Right lobe of liver (tissue), 6 donors: ENCODE results near the gene MACROD2. TPM values are rescaled to one million over a fixed set of nuclear protein-coding genes. Genes with fewer than 3 reads are reported as not detected.

ENCODE experiments used
- ATAC-seq, 4 donors: fragments of 200-7000 bp; cut with Tn5 transposase; one replicate each; pipeline ENCODE4 v1.9.1; 2020; ENCODE audit warnings: mild to moderate bottlenecking in 4 of 4, moderate library complexity in 4 of 4
- DNase-seq, 3 donors: peaks; one replicate each; pipeline ENCODE4 v3.0.0-alpha.2; 2020
- H3K27ac ChIP-seq, 3 donors: fragments of 200-600 bp; one replicate each; pipeline ENCODE4 v1.8.0; 2022
- H3K27me3 ChIP-seq, 2 donors: fragments of 200-600 bp; one replicate each; pipeline ENCODE4 v1.8.0; 2022
- H3K36me3 ChIP-seq, 4 donors: fragments of 200-600 bp; sonication (generic) in 1 of 4; one replicate each; pipeline versions ENCODE4 v1.5.1 to v1.8.0; 2017 to 2022; ENCODE audit warnings: control low read depth in 1 of 4
- H3K4me1 ChIP-seq, 4 donors: fragments of 200-600 bp; sonication (generic) in 1 of 4; one replicate each; pipeline versions ENCODE4 v1.5.1 to v1.8.0; 2017 to 2022; ENCODE audit warnings: control low read depth in 1 of 4
- H3K4me3 ChIP-seq, 3 donors: fragments of 200-600 bp; one replicate each; pipeline ENCODE4 v1.8.0; 2022
- H3K9me3 ChIP-seq, 4 donors: fragments of 200-600 bp; sonication (generic) in 1 of 4; one replicate each; pipeline versions ENCODE4 v1.5.1 to v1.8.0; 2017 to 2022; ENCODE audit warnings: control low read depth in 1 of 4
- POLR2A ChIP-seq: fragments of 450-650 bp; IDR thresholded peaks from one replicate; pipeline ENCODE4 v1.6.1; 2017; ENCODE audit warnings: antibody characterized with exemption, mild to moderate bottlenecking
- WGBS: methylation state at CpG from one replicate; pipeline ENCODE4 v1.1.6; 2018; ENCODE audit warnings: low coverage, low lambda C conversion rate; ENCODE audit not compliant: insufficient coverage; ENCODE audit errors: missing lambda C conversion rate; 5-methylcytosine and 5-hydroxymethylcytosine counted together
- intact Hi-C, 2 donors: fragments of 100-400 bp; cut with DNase I; formaldehyde crosslinking; loops; one replicate each; pipeline versions ENCODE4 v1.11.2 to v1.14.1; 2022
- total RNA-seq, 6 experiments: library from RNA; depleted of rRNA in 2 of 6; stranded (reverse); fragments of >200 nt in 2 of 6; fragmentation: NEBNext Ultra II Directional in 3 of 6; extraction: Animal tissue kit (Norgen Biotek cat#: 25700) in 3 of 6; gene quantifications; one replicate each; pipeline versions ENCODE4 v1.1.0 to v1.2.4, GENCODE V29; 2016 to 2023
- TF ChIP-seq, protein P1 (sequence below), 4 donors: fragments of 200-600 bp in 3 of 4; fragments of 450-650 bp in 1 of 4; IDR thresholded peaks; one replicate each; pipeline versions ENCODE4 v1.5.1 to v1.8.0; 2016 to 2022; ENCODE audit warnings: antibody characterized with exemption in 4 of 4, mild to moderate bottlenecking in 2 of 4
- donor health status: DM: no; HTN: yes; CAD: no.
- donor health status: DM: no; HTN: no; CAD: no.
- donor health status: DM: no; HTN: no; CAD: no.
- donor health status: DM: no; HTN: yes; CAD: no.
- donor health status: DM: no; HTN: yes; CAD: no.

The MACROD2 gene
- total RNA-seq, 6 experiments from 2014 or later: 1.2 to 5.5 (median 3.3) TPM

DNA sequence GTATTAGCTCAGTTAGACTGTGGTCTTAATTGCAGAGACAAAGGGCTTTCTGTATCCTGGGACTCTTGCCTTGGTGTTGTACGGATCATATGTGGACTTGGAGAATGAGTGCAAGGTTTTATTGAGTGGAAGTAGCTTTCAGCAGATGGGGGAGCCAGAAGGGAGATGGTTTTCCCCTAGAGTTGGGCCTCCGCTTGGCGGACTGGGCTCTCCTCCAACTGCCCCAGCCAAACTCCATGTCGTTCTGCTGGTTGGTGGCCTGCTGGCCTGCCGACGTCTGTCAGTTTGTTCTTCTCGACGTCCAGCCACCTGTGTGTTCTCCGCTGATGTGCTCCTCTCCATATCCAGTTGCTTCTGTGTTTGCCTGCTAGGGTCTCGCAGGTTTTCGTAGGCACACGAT is 531.6 kb downstream of the MACROD2 start:
- 74% methylated on average over 5 of the region's 12 CpGs for WGBS
- Histone ChIP-seq H3K4me1 (no peaks in the 10 kb centered on the region), H3K4me3 (no peak overlapping the region), H3K27ac (no peak overlapping the region), H3K27me3 (no peaks in the 10 kb centered on the region), H3K9me3 (no peaks in the 10 kb centered on the region), H3K36me3 (no peaks in the 10 kb centered on the region)
- intact Hi-C loops: no loop called here
- no peak for ATAC-seq
- DNase-seq: no peak
- TF ChIP-seq, protein P1, sequence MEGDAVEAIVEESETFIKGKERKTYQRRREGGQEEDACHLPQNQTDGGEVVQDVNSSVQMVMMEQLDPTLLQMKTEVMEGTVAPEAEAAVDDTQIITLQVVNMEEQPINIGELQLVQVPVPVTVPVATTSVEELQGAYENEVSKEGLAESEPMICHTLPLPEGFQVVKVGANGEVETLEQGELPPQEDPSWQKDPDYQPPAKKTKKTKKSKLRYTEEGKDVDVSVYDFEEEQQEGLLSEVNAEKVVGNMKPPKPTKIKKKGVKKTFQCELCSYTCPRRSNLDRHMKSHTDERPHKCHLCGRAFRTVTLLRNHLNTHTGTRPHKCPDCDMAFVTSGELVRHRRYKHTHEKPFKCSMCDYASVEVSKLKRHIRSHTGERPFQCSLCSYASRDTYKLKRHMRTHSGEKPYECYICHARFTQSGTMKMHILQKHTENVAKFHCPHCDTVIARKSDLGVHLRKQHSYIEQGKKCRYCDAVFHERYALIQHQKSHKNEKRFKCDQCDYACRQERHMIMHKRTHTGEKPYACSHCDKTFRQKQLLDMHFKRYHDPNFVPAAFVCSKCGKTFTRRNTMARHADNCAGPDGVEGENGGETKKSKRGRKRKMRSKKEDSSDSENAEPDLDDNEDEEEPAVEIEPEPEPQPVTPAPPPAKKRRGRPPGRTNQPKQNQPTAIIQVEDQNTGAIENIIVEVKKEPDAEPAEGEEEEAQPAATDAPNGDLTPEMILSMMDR (IDR thresholded peaks at IDR 0.05): no peak
- TF ChIP-seq POLR2A: no peak

DNA sequence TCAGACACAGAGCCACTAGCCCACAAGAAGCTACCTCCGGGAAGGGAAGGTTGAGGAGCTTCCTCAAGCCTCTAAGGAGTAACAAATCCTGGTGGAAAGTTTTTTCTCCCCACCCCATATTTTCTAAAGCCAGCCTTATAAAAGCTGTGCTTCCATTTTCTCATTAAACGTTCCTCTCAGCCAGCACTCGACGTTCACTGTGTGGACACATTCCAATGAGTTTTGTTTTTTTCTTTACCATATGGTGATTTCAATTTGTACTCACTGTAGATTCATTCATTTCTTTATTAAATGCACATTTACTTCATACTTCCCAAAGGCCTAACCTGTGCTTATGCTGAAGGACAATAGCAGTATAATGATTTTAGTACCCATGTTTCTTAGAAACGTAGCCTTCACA is 536.5 kb downstream of the MACROD2 start:
- no peaks in the 10 kb centered on the region for H3K27me3 ChIP-seq
- H3K4me3 ChIP-seq: no peak overlapping the region
- DNase-seq (no peak), ATAC-seq (no peak)
- TF ChIP-seq POLR2A: no peak
- TF ChIP-seq, protein P1 (IDR thresholded peaks at IDR 0.05): no peak
- H3K4me1 ChIP-seq: no peaks in the 10 kb centered on the region
- 83% methylated on average over 4 of the region's 5 CpGs for WGBS
- H3K9me3 ChIP-seq: no peaks in the 10 kb centered on the region
- intact Hi-C loops: no loop called here
- H3K36me3 ChIP-seq: no peaks in the 10 kb centered on the region
- H3K27ac ChIP-seq: no peak overlapping the region

DNA sequence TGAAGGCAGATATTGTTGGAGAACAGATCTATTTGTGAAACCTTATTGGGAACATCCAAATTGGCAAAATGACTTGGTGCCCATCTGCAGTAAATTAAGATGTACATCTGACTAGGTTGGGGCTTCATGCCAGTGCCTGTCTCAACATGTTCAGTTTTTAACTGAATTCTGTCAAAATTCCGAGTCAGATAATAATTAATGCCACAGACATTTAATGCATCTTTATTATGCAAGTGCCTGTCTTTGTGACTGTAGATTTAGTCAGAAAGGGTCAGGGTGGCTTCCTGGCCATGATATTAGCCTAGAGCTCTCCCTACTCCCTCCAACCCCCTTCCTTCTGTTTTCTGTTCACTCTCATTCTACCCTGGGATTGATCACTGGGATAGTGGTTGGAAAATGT is 541.4 kb downstream of the MACROD2 start:
- ATAC-seq: no peak
- no peak for DNase-seq
- Histone ChIP-seq H3K36me3 (no peaks in the 10 kb centered on the region), H3K9me3 (no peaks in the 10 kb centered on the region), H3K4me1 (no peaks in the 10 kb centered on the region), H3K27ac (no peak overlapping the region), H3K4me3 (no peak overlapping the region), H3K27me3 (no peaks in the 10 kb centered on the region)
- TF ChIP-seq, protein P1 (IDR thresholded peaks at IDR 0.05): no peak
- no peak for TF ChIP-seq POLR2A
- 86% methylated on average over 1 of the region's 1 CpG for WGBS
- intact Hi-C loops: no loop called here

DNA sequence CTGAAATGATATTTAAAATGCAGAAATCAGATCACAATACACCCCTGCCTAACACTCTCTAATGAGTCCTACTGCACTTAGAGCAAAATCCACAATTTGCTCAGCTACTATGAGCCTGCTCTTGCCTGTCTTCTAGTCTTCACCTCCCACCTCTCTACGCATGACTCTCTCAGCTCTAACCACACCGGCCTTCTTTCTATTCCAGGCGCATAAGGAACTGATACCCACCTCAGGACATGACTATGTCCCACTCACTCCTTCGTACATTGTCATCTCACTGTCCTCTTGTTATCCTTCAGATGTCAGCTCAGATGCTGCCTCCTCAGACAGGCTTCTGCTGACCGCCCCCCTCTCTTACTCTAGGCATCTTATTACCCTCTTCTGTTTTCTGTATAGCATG is 543.1 kb downstream of the MACROD2 start:
- 89% methylated on average over 5 of the region's 5 CpGs for WGBS
- no peaks in the 10 kb centered on the region for H3K27me3 ChIP-seq
- no peaks in the 10 kb centered on the region for H3K9me3 ChIP-seq
- H3K27ac ChIP-seq: no peak overlapping the region
- H3K36me3 ChIP-seq: no peaks in the 10 kb centered on the region
- no peak for DNase-seq
- no peak for ATAC-seq
- no peak overlapping the region for H3K4me3 ChIP-seq
- TF ChIP-seq POLR2A: no peak
- TF ChIP-seq, protein P1 (IDR thresholded peaks at IDR 0.05): no peak
- intact Hi-C loops: no loop called here
- H3K4me1 ChIP-seq: no peaks in the 10 kb centered on the region

DNA sequence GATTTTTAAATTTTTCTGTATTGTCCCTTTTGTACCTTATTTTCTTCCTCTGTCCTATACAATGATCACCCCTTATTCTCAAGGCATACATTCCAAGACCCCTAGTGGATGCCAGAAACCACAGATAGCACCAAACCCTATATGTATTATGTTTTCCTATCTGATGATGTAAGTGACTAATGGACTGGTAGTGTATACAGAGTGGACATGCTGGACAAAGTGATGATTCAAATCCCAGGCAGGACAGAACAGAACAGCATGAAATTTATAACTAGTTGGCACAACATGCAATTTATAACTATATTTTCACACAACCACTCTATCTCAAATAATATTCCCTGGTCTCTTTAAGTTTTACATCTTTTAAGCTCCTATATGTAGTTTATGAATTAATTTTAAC is 547.7 kb downstream of the MACROD2 start:
- no peak for TF ChIP-seq POLR2A
- TF ChIP-seq, protein P1 (IDR thresholded peaks at IDR 0.05): no peak
- Histone ChIP-seq H3K9me3 (no peaks in the 10 kb centered on the region), H3K4me1 (no peaks in the 10 kb centered on the region), H3K4me3 (no peak overlapping the region), H3K36me3 (no peaks in the 10 kb centered on the region), H3K27me3 (no peaks in the 10 kb centered on the region), H3K27ac (no peak overlapping the region)
- intact Hi-C loops: no loop called here
- DNase-seq (no peak), ATAC-seq (no peak)
